ENCODE results near the gene EHD2.

The EHD2 gene

GRCh38 chr19:47673426-47673825 is 39.8 kb upstream of the EHD2 start:
- no peak for FAIRE-seq
- no peak for DNase-seq (ENCODE audit: insufficient read length, low spot score)
- TF ChIP-seq CTCF (IDR thresholded peaks at IDR 0.05; ENCODE audit: insufficient read depth, missing control alignments): no peak

DNA sequence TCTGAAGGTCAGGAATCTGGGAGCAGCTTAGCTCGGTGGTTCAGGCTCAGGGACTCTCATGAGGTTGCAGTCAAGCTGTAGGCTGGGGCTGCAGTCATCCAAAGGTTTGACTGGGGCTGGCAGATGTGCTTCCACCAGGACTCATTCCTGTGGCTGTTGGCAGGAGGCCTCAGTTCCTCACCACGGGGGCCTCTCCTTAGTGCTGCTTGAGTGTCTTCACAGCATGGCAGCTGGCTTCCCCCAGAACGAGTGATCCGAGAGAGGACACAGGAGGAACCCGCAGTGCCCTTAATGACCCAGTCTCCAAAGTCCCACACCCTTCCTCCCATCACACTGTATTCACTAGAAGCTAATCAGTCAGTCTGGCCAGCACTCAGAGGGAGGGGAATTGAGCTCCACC is 38.7 kb upstream of the EHD2 start:
- FAIRE-seq (no peak), DNase-seq (ENCODE audit: insufficient read length, low spot score) (no peak)
- no peak for TF ChIP-seq CTCF (IDR thresholded peaks at IDR 0.05; ENCODE audit: insufficient read depth, missing control alignments)

DNA sequence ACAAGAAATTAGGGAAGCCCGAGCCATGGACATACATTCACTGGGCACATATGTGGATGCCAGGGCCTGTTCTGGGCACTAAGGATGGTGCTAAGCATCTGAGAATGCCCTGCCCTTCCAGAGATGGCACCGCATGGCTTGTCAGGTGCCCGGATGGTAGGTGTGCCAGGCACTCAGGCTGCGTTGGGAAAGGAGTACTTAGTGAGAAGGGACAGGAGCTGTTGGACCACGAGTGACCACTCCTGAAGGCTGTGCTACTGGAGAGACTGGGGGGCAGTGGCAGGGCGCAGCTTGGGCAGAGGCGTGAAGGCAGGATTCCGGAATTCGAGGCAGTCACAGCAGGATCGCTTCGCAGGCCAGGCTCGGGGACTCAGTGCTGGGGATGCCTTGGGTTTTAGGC is 38.0 kb upstream of the EHD2 start:
- TF ChIP-seq CTCF (IDR thresholded peaks at IDR 0.05; ENCODE audit: insufficient read depth, missing control alignments): no peak
- DNase-seq (ENCODE audit: insufficient read length, low spot score): no peak
- FAIRE-seq: no peak

DNA sequence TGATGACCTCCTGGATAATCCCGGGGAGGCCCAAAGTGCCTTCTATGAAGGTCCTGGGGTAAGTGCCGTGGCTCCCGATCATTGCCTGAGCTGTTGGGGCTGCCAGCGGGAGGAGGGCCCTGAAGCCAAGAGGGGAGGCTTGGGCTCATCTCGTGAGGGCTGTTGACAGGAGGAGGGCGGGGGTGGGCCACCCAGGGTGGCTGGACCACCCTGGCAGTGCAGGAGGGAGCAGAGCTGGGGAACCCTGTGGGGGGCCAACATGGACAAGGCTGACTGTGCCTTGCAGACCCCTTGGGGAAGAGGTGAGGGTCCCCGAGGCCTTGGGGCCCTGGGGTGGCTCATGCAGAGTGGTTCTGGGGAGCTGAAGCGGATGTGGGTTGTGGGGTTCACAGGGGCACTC is 37.4 kb upstream of the EHD2 start:
- DNase-seq (ENCODE audit: insufficient read length, low spot score) (no peak), FAIRE-seq (no peak)
- no peak for TF ChIP-seq CTCF (IDR thresholded peaks at IDR 0.05; ENCODE audit: insufficient read depth, missing control alignments)

DNA sequence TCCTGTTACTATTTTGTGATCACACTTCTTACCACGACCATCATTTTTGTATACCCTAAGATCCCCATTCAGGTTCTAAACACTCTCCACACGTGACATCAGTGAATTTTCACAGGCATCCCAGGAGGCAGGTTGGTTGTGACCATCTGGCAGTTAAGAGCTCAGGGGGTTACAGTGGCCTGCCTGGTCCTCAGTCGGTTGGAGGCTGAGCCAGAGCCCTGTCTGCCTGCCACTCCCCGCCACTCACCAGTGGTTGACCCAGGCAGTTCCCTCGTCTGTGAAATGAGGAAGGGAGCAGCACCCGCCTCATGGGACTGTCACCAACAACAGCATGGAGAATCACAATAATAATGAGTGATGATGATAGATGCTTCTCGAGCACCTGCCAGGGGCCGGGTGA is 36.4 kb upstream of the EHD2 start:
- FAIRE-seq (no peak), DNase-seq (ENCODE audit: insufficient read length, low spot score) (no peak)
- TF ChIP-seq CTCF (IDR thresholded peaks at IDR 0.05; ENCODE audit: insufficient read depth, missing control alignments): no peak

GRCh38 chr19:47679251-47679900 is 33.8 kb upstream of the EHD2 start:
- TF ChIP-seq CTCF (IDR thresholded peaks at IDR 0.05; ENCODE audit: insufficient read depth, missing control alignments): no peak
- FAIRE-seq: no peak
- no peak for DNase-seq (ENCODE audit: insufficient read length, low spot score)

- FAIRE-seq: no peak
- no peak for DNase-seq (ENCODE audit: insufficient read length, low spot score)
- TF ChIP-seq CTCF (IDR thresholded peaks at IDR 0.05; ENCODE audit: insufficient read depth, missing control alignments): no peak
Observed at GRCh38 chr19:47679922-47680857, 33.0 kb upstream of the EHD2 start.
